Ovary (tissue), 9 donors: ENCODE results near the gene RGS11. TPM values are rescaled to one million over a fixed set of nuclear protein-coding genes. Genes with fewer than 3 reads are reported as not detected.

Experiments
- DNase-seq, 5 donors: peaks; one replicate each; pipeline ENCODE4 v3.0.0-alpha.2; 2019 to 2020
- H3K27ac ChIP-seq, 2 donors: fragments of 200-600 bp; one replicate each; pipeline versions ENCODE4 v1.5.1 to v1.8.0; 2019 to 2022
- H3K27me3 ChIP-seq: fragments of 200-600 bp; one replicate; pipeline ENCODE4 v1.8.0; 2022
- H3K36me3 ChIP-seq: fragments of 200-600 bp; sonication (generic); one replicate; pipeline ENCODE4 v1.5.1; 2019
- H3K4me1 ChIP-seq: one replicate; pipeline ENCODE4 v1.8.1; 2013; ENCODE audit warnings: mild to moderate bottlenecking, moderate library complexity; ENCODE audit not compliant: insufficient read depth
- H3K4me3 ChIP-seq: fragments of 200-600 bp; sonication (generic); one replicate; pipeline ENCODE4 v1.5.1; 2017
- H3K9me3 ChIP-seq, 2 donors: fragments of 200-600 bp in 1 of 2; sonication (generic) in 1 of 2; one replicate each; pipeline versions ENCODE4 v1.5.1 to v1.8.1; 2013 to 2019; ENCODE audit warnings: mild to moderate bottlenecking in 1 of 2, moderate library complexity in 1 of 2
- CTCF ChIP-seq, 3 donors: fragments of 450-650 bp in 2 of 3; fragments of 200-600 bp in 1 of 3; IDR thresholded peaks; one replicate each; pipeline versions ENCODE4 v1.5.1 to v1.8.0; 2016 to 2022; ENCODE audit warnings: antibody characterized with exemption in 3 of 3, mild to moderate bottlenecking in 1 of 3
- EP300 ChIP-seq: sonication (generic); formaldehyde crosslinking; IDR thresholded peaks from one replicate; pipeline ENCODE4 v1.6.1; 2017; ENCODE audit warnings: antibody characterized with exemption
- POLR2A ChIP-seq: fragments of 450-650 bp; IDR thresholded peaks from one replicate; pipeline ENCODE4 v1.6.1; 2017; ENCODE audit warnings: antibody characterized with exemption, mild to moderate bottlenecking, moderate library complexity
- WGBS, 3 donors: extraction: QIAGEN DNeasy Blood & Tissue Kit in 1 of 3; methylation state at CpG; one replicate each; pipeline versions ENCODE4 v1.1.5 to v1.1.7; 2013 to 2017; 5-methylcytosine and 5-hydroxymethylcytosine counted together
- intact Hi-C, 4 donors: fragments of 100-400 bp; cut with DNase I; formaldehyde crosslinking; loops; one replicate each; pipeline versions ENCODE4 v1.11.0 to v1.15.1; 2022 to 2023
- polyA plus RNA-seq, 2 donors: library from polyadenylated mRNA; stranded (reverse); fragments of 200-250 nt in 1 of 2; fragments of 350-450 nt in 1 of 2; fragmentation: Illumina TruSeq in 1 of 2; extraction: RNeasy Lipid Tissue Mini Kit (QIAGEN cat#74804) in 1 of 2; gene quantifications; one replicate each; pipeline ENCODE4 v1.2.3, GENCODE V29; 2013 to 2014
- total RNA-seq, 7 donors: library from RNA; depleted of rRNA in 2 of 7; stranded (reverse); fragments of >200 nt in 2 of 7; fragmentation: NEBNext Ultra II Directional in 3 of 7; extraction: Animal tissue kit (Norgen Biotek cat#: 25700) in 3 of 7; gene quantifications; one replicate each; pipeline versions ENCODE4 v1.1.0 to v1.2.4, GENCODE V29; 2016 to 2023
- donor health status: DM: no; HTN: no; CAD: no; lungs with moderate emphysema.
- donor health status: DM: no; HTN: no; CAD: no.
- donor health status: Bipolar disorder and iron deficiency.
- donor health status: DM: yes; HTN: yes; CAD: no.
- donor health status: DM: no; HTN: no; CAD: no.
- donor health status: DM: yes; HTN: yes; CAD: no.

Gene RGS11
- total and polyA plus RNA-seq, 9 donors: 0.33 to 1.7 (median 0.71) TPM; not detected in 2

DNA sequence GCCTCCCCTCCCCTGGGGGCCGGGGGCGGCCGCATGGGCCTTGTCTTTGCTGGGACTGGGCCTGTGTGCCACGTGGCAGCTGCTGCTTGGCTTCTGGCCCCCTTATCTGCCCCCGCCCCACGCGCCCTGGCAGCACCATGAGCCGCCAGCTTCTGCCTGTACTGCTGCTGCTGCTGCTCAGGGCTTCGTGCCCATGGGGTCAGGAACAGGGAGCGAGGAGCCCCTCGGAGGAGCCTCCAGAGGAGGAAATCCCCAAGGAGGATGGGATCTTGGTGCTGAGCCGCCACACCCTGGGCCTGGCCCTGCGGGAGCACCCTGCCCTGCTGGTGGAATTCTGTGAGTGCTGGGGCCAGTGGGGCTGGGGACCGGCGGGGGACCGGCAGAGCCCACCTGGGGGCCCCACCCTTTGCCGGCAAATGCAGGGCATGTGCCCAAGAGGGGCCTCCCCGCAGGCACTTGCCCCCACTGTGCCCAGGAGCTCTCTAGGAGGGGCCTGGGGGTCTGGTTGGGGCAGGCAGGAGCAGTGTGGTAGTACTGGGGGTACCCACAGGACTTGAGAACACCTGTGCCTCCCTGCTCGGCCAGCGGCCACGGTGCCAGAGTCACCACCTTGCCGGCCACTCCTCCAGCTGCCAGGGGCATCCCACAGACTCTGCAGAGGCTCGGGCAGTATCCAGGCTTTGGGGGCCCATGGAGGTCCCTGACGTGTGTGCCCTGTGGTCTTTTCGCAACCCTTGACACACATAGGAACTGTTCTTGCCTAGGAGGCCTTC is 7.5 kb upstream of the RGS11 start, which contains the start of gene PDIA2:
TSS of gene PDIA2 (plus strand) at position 132 of the 773 bp plus-strand sequence. CDS start at position 138, 6 bp downstream.
- Histone ChIP-seq H3K4me1 (no peaks in the 10 kb centered on the region), H3K27me3 (no peaks in the 10 kb centered on the region), H3K9me3 (no peaks in the 10 kb centered on the region), H3K27ac (no peak within 1 kb of the TSS), H3K36me3 (no peaks in the 10 kb centered on the region), H3K4me3 (no peak within 1 kb of the TSS)
- 60 to 72% (median 61%) methylated on average over 24 to 25 of the region's 25 CpGs for WGBS, 3 donors
- no peak for DNase-seq
- TF ChIP-seq CTCF (IDR thresholded peaks at IDR 0.05): no peak
- no peak for TF ChIP-seq POLR2A
- TF ChIP-seq EP300: no peak
- intact Hi-C loops: no loop called here

DNA sequence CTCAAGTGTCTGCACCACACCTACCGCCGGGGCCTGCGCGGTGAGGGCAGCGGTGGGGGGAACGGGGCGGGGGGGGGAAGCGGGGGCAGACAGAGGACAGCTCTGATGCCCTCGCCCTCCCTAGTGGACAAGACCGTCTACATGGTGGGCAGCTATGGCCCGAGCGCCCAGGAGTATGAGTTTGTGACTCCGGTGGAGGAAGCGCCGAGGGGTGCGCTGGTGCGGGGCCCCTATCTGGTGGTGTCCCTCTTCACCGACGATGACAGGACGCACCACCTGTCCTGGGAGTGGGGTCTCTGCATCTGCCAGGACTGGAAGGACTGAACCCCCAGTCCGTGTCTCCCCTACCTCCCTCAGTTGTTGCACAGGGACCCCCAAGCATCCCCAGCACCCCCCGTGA is 6.7 kb upstream of the RGS11 start:
- no peak for DNase-seq
- no peak overlapping the region for H3K27ac ChIP-seq
- TF ChIP-seq EP300 (no peak), POLR2A (no peak), CTCF (IDR thresholded peaks at IDR 0.05) (no peak)
- H3K9me3 ChIP-seq: no peaks in the 10 kb centered on the region
- no peaks in the 10 kb centered on the region for H3K36me3 ChIP-seq
- 79 to 89% (median 86%) methylated on average over 18 to 22 of the region's 22 CpGs for WGBS, 3 donors
- intact Hi-C loops: no loop called here
- no peak overlapping the region for H3K4me3 ChIP-seq
- H3K4me1 ChIP-seq: no peaks in the 10 kb centered on the region
- no peaks in the 10 kb centered on the region for H3K27me3 ChIP-seq

- TF ChIP-seq POLR2A (no peak), CTCF (IDR thresholded peaks at IDR 0.05) (no peak), EP300 (no peak)
- no peaks in the 10 kb centered on the region for H3K27me3 ChIP-seq
- H3K4me1 ChIP-seq: no peaks in the 10 kb centered on the region
- 33 to 44% (median 42%) methylated on average over 23 to 25 of the region's 25 CpGs for WGBS, 3 donors
- intact Hi-C loops: no loop called here
- no peak overlapping the region for H3K27ac ChIP-seq
- H3K9me3 ChIP-seq: no peaks in the 10 kb centered on the region
- no peak overlapping the region for H3K4me3 ChIP-seq
- no peak for DNase-seq
- no peaks in the 10 kb centered on the region for H3K36me3 ChIP-seq
Observed at GRCh38 chr16:281660-282255, 6.0 kb upstream of the RGS11 start.

GRCh38 chr16:280991-281659 is 5.4 kb upstream of the RGS11 start:
- no peak overlapping the region for H3K27ac ChIP-seq
- intact Hi-C loops: no loop called here
- no peaks in the 10 kb centered on the region for H3K27me3 ChIP-seq
- no peaks in the 10 kb centered on the region for H3K4me1 ChIP-seq
- H3K9me3 ChIP-seq: no peaks in the 10 kb centered on the region
- H3K4me3 ChIP-seq: no peak overlapping the region
- 17 to 27% (median 23%) methylated on average over 24 to 27 of the region's 27 CpGs for WGBS, 3 donors
- no peak for DNase-seq
- H3K36me3 ChIP-seq: no peaks in the 10 kb centered on the region
- TF ChIP-seq POLR2A: no peak
- TF ChIP-seq CTCF (IDR thresholded peaks at IDR 0.05): no peak
- TF ChIP-seq EP300: no peak
